Adrenal gland (tissue), 5 donors: ENCODE results near the gene ARL6IP4.

Experiments
- CTCF ChIP-seq, 6 experiments: fragments of 450-650 bp in 4 of 6; fragments of 200-600 bp in 2 of 6; sonication (generic) in 1 of 6; IDR thresholded peaks; 1 replicate in 5 of 6; 2 replicates in 1 of 6; pipeline versions ENCODE4 v1.5.1 to v1.8.0; 2016 to 2021; ENCODE audit warnings: antibody characterized with exemption in 6 of 6, mild to moderate bottlenecking in 2 of 6, moderate library complexity in 1 of 6
- POLR2A ChIP-seq, 2 donors: fragments of 450-650 bp; IDR thresholded peaks; one replicate each; pipeline ENCODE4 v1.6.1; 2017; ENCODE audit warnings: antibody characterized with exemption in 2 of 2, mild to moderate bottlenecking in 2 of 2, moderate library complexity in 1 of 2
- donor health status: DM: no; HTN: no; CAD: no.

GRCh38 chr12:122988612-122989212 is 8.2 kb downstream of the ARL6IP4 start:
- TF ChIP-seq CTCF (IDR thresholded peaks at IDR 0.05) (no peak), POLR2A (IDR thresholded peaks at IDR 0.05) (no peak)
